Liver (tissue), 3 donors: ENCODE data around the gene ANKRD27.

Experiments
- FOXA1 ChIP-seq: IDR thresholded peaks from 2 replicates; pipeline ENCODE4 v1.6.1; 2016; ENCODE audit warnings: antibody characterized with exemption
- GABPA ChIP-seq, 2 donors: IDR thresholded peaks in 1 of 2; conservative IDR thresholded peaks in 1 of 2; 2 replicates each; pipeline ENCODE4 v1.6.1; 2016; ENCODE audit warnings: antibody characterized with exemption in 2 of 2, mild to moderate bottlenecking in 1 of 2, moderate library complexity in 1 of 2
- HNF4G ChIP-seq: IDR thresholded peaks from 2 replicates; pipeline ENCODE4 v1.6.1; 2016; ENCODE audit warnings: antibody characterized with exemption
- JUND ChIP-seq, 2 donors: IDR thresholded peaks; 2 replicates each; pipeline ENCODE4 v1.6.1; 2016; ENCODE audit warnings: antibody characterized with exemption in 2 of 2
- NR2F2 ChIP-seq: IDR thresholded peaks from 2 replicates; pipeline ENCODE4 v1.6.1; 2016; ENCODE audit warnings: antibody characterized with exemption
- RAD21 ChIP-seq, 2 donors: IDR thresholded peaks; 2 replicates each; pipeline ENCODE4 v1.6.1; 2016; ENCODE audit warnings: antibody characterized with exemption in 2 of 2, mild to moderate bottlenecking in 2 of 2
- REST ChIP-seq: IDR thresholded peaks from 2 replicates; pipeline ENCODE4 v1.6.1; 2016; ENCODE audit warnings: antibody characterized with exemption, mild to moderate bottlenecking
- RXRA ChIP-seq, 2 donors: IDR thresholded peaks; 2 replicates each; pipeline ENCODE4 v1.6.1; 2017 to 2018; ENCODE audit warnings: antibody characterized with exemption in 2 of 2, mild to moderate bottlenecking in 1 of 2
- SP1 ChIP-seq: IDR thresholded peaks from 2 replicates; pipeline ENCODE4 v1.6.1; 2018; ENCODE audit warnings: antibody characterized with exemption, mild to moderate bottlenecking
- TAF1 ChIP-seq: conservative IDR thresholded peaks from 2 replicates; pipeline ENCODE4 v1.6.1; 2016; ENCODE audit warnings: antibody characterized with exemption, mild to moderate bottlenecking
- YY1 ChIP-seq: IDR thresholded peaks from 2 replicates; pipeline ENCODE4 v1.6.1; 2016; ENCODE audit warnings: antibody characterized with exemption, mild to moderate bottlenecking
- TF ChIP-seq, protein P1 (sequence below): fragments of 150-350 bp; IDR thresholded peaks from 2 replicates; pipeline ENCODE4 v1.5.1; 2017; ENCODE audit warnings: improper control_type of control experiment, low read depth, low read length; ENCODE audit not compliant: missing input control
- donor health status: healthy.
- donor health status: healthy.

GRCh38 chr19:32709032-32709431 is 34.1 kb upstream of the ANKRD27 start:
- TF ChIP-seq, protein P1, sequence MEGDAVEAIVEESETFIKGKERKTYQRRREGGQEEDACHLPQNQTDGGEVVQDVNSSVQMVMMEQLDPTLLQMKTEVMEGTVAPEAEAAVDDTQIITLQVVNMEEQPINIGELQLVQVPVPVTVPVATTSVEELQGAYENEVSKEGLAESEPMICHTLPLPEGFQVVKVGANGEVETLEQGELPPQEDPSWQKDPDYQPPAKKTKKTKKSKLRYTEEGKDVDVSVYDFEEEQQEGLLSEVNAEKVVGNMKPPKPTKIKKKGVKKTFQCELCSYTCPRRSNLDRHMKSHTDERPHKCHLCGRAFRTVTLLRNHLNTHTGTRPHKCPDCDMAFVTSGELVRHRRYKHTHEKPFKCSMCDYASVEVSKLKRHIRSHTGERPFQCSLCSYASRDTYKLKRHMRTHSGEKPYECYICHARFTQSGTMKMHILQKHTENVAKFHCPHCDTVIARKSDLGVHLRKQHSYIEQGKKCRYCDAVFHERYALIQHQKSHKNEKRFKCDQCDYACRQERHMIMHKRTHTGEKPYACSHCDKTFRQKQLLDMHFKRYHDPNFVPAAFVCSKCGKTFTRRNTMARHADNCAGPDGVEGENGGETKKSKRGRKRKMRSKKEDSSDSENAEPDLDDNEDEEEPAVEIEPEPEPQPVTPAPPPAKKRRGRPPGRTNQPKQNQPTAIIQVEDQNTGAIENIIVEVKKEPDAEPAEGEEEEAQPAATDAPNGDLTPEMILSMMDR, result no peak
- TF ChIP-seq JUND (IDR thresholded peaks at IDR 0.05) (no peak), RAD21 (IDR thresholded peaks at IDR 0.05) (no peak), REST (no peak), YY1 (no peak), SP1 (no peak), TAF1 (no peak), RXRA (IDR thresholded peaks at IDR 0.05) (no peak), NR2F2 (no peak), GABPA (IDR thresholded peaks at IDR 0.05 in 1 of 2, conservative IDR thresholded peaks at IDR 0.05 in 1 of 2) (no peak), HNF4G (no peak), FOXA1 (no peak)
